ENCODE data around the gene FMO5.

FMO5 gene

DNA sequence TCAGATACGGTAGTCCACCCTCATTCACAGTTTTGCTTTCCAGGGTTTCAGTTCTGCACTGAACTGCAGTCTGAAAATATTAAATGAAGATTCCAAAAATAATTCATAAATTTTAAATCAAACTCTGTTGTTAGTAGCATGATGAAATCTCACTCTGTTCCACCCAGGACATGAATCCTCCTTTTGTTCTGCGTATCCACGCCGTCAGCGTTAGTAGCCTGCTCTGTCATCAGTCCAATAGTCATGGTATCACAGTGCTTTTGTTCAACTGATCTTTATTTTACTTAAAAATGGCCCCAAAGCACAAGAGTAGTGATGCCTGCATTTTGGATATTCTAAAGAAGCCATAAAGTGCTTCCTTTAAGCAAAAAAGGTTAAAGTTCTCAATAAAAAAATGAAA, 41.2 kb upstream of the FMO5 start:
- TF ChIP-seq, protein P1, sequence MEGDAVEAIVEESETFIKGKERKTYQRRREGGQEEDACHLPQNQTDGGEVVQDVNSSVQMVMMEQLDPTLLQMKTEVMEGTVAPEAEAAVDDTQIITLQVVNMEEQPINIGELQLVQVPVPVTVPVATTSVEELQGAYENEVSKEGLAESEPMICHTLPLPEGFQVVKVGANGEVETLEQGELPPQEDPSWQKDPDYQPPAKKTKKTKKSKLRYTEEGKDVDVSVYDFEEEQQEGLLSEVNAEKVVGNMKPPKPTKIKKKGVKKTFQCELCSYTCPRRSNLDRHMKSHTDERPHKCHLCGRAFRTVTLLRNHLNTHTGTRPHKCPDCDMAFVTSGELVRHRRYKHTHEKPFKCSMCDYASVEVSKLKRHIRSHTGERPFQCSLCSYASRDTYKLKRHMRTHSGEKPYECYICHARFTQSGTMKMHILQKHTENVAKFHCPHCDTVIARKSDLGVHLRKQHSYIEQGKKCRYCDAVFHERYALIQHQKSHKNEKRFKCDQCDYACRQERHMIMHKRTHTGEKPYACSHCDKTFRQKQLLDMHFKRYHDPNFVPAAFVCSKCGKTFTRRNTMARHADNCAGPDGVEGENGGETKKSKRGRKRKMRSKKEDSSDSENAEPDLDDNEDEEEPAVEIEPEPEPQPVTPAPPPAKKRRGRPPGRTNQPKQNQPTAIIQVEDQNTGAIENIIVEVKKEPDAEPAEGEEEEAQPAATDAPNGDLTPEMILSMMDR (IDR thresholded peaks at IDR 0.05; ENCODE audit: insufficient read depth, low read length, poor library complexity, severe bottlenecking) = no peak
- no peaks in the 10 kb centered on the region for H3K27me3 ChIP-seq (replicated peaks; ENCODE audit: control insufficient read depth, insufficient read depth, low read length)
- H3K4me3 ChIP-seq (replicated peaks; ENCODE audit: low read depth, low read length) = no peak overlapping the region
- peaks cover 4% of the 10 kb centered on the region for H3K36me3 ChIP-seq (ENCODE audit: control insufficient read depth, insufficient read depth, low read length)
- DNase-seq (ENCODE audit: extremely low read depth, insufficient read length) = no peak

DNA sequence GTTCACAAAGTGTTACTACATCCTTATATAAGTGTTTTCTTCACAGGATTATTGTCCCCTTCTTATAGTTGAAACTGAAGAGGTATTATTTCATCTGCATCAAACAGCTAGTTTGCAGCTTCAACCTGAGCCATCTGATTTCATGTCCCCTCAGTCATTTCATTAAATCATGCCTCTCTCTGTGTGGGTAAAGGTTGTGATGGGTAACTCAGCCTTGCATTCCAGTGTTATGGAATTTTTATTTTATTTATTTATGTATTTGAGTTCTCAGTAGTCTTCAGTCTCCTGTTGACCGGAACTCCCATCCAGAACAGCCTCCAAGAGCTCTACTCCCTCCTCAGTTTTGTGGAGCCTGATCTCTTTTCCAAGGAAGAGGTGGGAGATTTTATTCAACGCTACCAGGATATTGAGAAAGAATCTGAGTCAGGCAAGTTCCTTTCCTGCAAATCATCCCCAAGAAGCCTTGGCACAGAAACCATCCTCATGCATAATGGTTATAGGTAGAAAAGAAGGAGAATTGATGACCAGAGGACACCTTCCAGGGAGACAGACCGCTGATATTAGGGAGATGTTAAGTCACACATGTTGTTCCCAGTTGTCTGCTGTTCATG, 39.1 kb upstream of the FMO5 start:
- TF ChIP-seq, protein P1 (IDR thresholded peaks at IDR 0.05; ENCODE audit: insufficient read depth, low read length, poor library complexity, severe bottlenecking) = no peak
- DNase-seq (ENCODE audit: extremely low read depth, insufficient read length) = no peak
- H3K36me3 ChIP-seq (ENCODE audit: control insufficient read depth, insufficient read depth, low read length) = peaks cover 4% of the 10 kb centered on the region
- H3K27me3 ChIP-seq (replicated peaks; ENCODE audit: control insufficient read depth, insufficient read depth, low read length) = no peaks in the 10 kb centered on the region
- no peak overlapping the region for H3K4me3 ChIP-seq (replicated peaks; ENCODE audit: low read depth, low read length)

DNA sequence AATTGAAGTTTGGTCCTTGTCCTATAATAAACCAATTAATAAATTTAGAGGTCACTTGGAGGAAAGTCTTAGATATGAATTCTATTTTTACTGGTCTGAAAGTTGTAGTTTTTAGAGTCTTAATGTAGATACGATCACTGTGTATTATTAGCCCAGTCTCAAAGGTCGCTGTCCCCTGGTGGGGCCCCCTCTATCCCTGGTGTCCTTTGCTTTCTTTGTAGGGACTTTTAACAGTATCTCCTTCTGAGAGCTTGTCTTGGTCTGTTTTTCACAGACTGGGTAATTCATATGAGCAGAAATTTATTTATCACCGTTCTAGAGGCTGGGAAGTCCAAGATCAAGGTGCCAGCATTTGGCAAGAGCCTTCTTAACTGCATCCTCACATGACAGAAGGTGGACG, 35.8 kb upstream of the FMO5 start:
- peaks cover 4% of the 10 kb centered on the region for H3K36me3 ChIP-seq (ENCODE audit: control insufficient read depth, insufficient read depth, low read length)
- TF ChIP-seq, protein P1 (IDR thresholded peaks at IDR 0.05; ENCODE audit: insufficient read depth, low read length, poor library complexity, severe bottlenecking) = no peak

DNA sequence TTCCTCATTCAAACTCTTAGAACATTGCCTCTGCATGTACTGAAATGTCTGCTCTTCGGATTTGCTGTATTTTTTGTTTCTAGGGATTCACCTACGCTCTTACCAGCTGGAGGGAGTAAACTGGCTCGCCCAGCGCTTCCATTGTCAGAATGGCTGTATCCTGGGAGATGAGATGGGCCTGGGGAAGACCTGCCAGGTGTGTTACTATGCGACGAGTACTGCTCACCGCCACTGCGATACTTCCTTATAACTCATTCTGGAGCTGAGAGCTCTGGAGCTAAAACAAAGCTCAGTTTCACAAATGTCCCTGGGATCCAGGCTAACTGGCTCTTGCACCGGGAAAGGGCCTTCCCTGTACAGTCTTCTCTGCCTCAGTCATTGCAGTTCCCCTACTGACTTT, 27.4 kb upstream of the FMO5 start:
- TF ChIP-seq, protein P1 (IDR thresholded peaks at IDR 0.05; ENCODE audit: insufficient read depth, low read length, poor library complexity, severe bottlenecking) = no peak
- Histone ChIP-seq H3K27me3 (replicated peaks; ENCODE audit: control insufficient read depth, insufficient read depth, low read length) (no peaks in the 10 kb centered on the region), H3K4me3 (replicated peaks; ENCODE audit: low read depth, low read length) (no peak overlapping the region), H3K36me3 (ENCODE audit: control insufficient read depth, insufficient read depth, low read length) (peaks cover 5% of the 10 kb centered on the region)
- no peak for DNase-seq (ENCODE audit: extremely low read depth, insufficient read length)

More for the DNA sequence above, 35.8 kb upstream of the FMO5 start:
- no peak overlapping the region for H3K4me3 ChIP-seq (replicated peaks; ENCODE audit: low read depth, low read length)
- H3K27me3 ChIP-seq (replicated peaks; ENCODE audit: control insufficient read depth, insufficient read depth, low read length) = no peaks in the 10 kb centered on the region
- DNase-seq (ENCODE audit: extremely low read depth, insufficient read length) = no peak

DNA sequence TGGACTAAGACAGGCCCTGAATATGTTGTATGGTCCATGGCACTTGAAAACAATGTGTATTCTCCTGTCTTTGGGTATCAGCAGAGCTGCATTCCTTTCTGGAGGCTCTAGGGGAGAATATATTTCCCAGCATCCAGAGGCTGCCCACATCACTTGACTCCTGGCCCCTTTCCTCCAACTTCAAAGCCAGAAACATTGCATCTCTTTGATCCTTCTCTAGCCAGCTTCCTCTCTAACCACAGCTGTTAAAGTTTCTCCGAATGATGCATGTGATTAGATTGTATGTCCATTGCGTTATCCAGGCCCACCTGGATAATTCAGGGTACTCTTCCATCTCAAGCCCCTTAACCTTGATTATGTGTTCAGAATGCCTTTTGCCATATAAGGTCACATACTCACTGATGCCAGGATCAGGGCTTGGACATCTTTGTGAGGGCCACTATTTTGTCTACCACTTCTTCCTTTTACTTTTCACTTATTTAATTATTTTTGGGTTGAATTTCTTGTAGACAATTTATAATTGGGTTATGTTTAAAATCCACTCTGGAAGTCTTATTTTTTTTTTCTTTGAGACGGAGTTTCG, 22.6 kb upstream of the FMO5 start:
- Histone ChIP-seq H3K27me3 (replicated peaks; ENCODE audit: control insufficient read depth, insufficient read depth, low read length) (no peaks in the 10 kb centered on the region), H3K4me3 (replicated peaks; ENCODE audit: low read depth, low read length) (no peak overlapping the region), H3K36me3 (ENCODE audit: control insufficient read depth, insufficient read depth, low read length) (peaks cover 1% of the 10 kb centered on the region; the same call in 1 of the 2 replicates)
- DNase-seq (ENCODE audit: extremely low read depth, insufficient read length) = no peak
- TF ChIP-seq, protein P1 (IDR thresholded peaks at IDR 0.05; ENCODE audit: insufficient read depth, low read length, poor library complexity, severe bottlenecking) = no peak

Data from GM06990 (cell line).